Neural cell (in vitro differentiated cells): Measurements from ENCODE around the gene SLC36A1. TPM values are rescaled to one million over a fixed set of nuclear protein-coding genes. Genes with fewer than 3 reads are reported as not detected.

Experiments used
- H2AFZ ChIP-seq: fragments of 200-600, 300-800 bp; sonication (generic), shearing (Covaris generic); 2 replicates; pipeline ENCODE4 v1.6.0; 2014; ENCODE audit warnings: low read depth, mild to moderate bottlenecking, antibody characterized with exemption, low read length, moderate library complexity
- H3F3A ChIP-seq: fragments of 200-600 bp; shearing (Covaris generic); 2 replicates; pipeline ENCODE4 v1.6.1; 2016; ENCODE audit warnings: mild to moderate bottlenecking, moderate library complexity, mixed read lengths, antibody characterized with exemption, low read length; ENCODE audit not compliant: insufficient read depth, poor library complexity, severe bottlenecking
- H3K27ac ChIP-seq: fragments of 200-600, 300-800 bp; sonication (generic), shearing (Covaris generic); 2 replicates; pipeline ENCODE4 v1.5.1; 2014; ENCODE audit warnings: mild to moderate bottlenecking, low read length, moderate library complexity
- H3K27me3 ChIP-seq: fragments of 300-800, 200-600 bp; sonication (generic), shearing (Covaris generic); 2 replicates; pipeline ENCODE4 v1.6.0; 2014; ENCODE audit warnings: mild to moderate bottlenecking, low read depth, low read length, moderate library complexity; ENCODE audit not compliant: insufficient read depth
- H3K36me3 ChIP-seq: fragments of 300-800, 200-600 bp; sonication (generic), shearing (Covaris generic); 2 replicates; pipeline ENCODE4 v1.5.1; 2014; ENCODE audit warnings: mild to moderate bottlenecking, antibody characterized with exemption, low read length, moderate library complexity; ENCODE audit not compliant: insufficient read depth
- H3K4me2 ChIP-seq: fragments of 300-800, 200-600 bp; sonication (generic), shearing (Covaris generic); 2 replicates; pipeline ENCODE4 v1.6.0; 2014; ENCODE audit warnings: mild to moderate bottlenecking, low read length
- H3K4me3 ChIP-seq: fragments of 300-800, 200-600 bp; sonication (generic), shearing (Covaris generic); 2 replicates; pipeline ENCODE4 v1.5.1; 2014; ENCODE audit warnings: mild to moderate bottlenecking, low read length, moderate library complexity
- H3K79me2 ChIP-seq: fragments of 200-600 bp; shearing (Covaris generic); replicated peaks from 2 replicates; pipeline ENCODE4 v1.6.0; 2014; ENCODE audit warnings: mild to moderate bottlenecking, low read length, moderate library complexity; ENCODE audit not compliant: insufficient read depth
- H3K9ac ChIP-seq: fragments of 300-800, 200-600 bp; sonication (generic), shearing (Covaris generic); 2 replicates; pipeline ENCODE4 v1.6.1; 2016; ENCODE audit warnings: mild to moderate bottlenecking, low read length, mixed read lengths
- H3K9me2 ChIP-seq: fragments of 200-600 bp; shearing (Covaris generic); 2 replicates; pipeline ENCODE4 v1.6.1; 2016; ENCODE audit warnings: mild to moderate bottlenecking, low read length, mixed read lengths; ENCODE audit not compliant: insufficient read depth
- H3K9me3 ChIP-seq: fragments of 200-600, 300-800 bp; sonication (generic), shearing (Covaris generic); 2 replicates; pipeline ENCODE4 v1.6.1; 2016; ENCODE audit warnings: mild to moderate bottlenecking, mixed run types, low read length, moderate library complexity, mixed read lengths
- H4K20me1 ChIP-seq: fragments of 200-600 bp; shearing (Covaris generic); 2 replicates; pipeline ENCODE4 v1.6.1; 2016; ENCODE audit warnings: mild to moderate bottlenecking, mixed run types; ENCODE audit not compliant: insufficient read depth
- EP300 ChIP-seq: fragments of 450-650 bp; conservative IDR thresholded peaks from 2 replicates; pipeline ENCODE4 v1.6.1; 2014; ENCODE audit warnings: antibody characterized with exemption, mild to moderate bottlenecking, moderate library complexity; ENCODE audit not compliant: poor library complexity, severe bottlenecking
- EZH2 ChIP-seq: fragments of 200-600, 300-800 bp; shearing (Covaris generic), sonication (generic); IDR thresholded peaks from 2 replicates; pipeline ENCODE4 v1.6.1; 2014; ENCODE audit warnings: antibody characterized with exemption, low read length, borderline replicate concordance, mild to moderate bottlenecking; ENCODE audit not compliant: insufficient read depth, poor library complexity, severe bottlenecking
- MXI1 ChIP-seq: fragments of 450-650 bp; conservative IDR thresholded peaks from 2 replicates; pipeline ENCODE4 v1.6.1; 2014; ENCODE audit warnings: antibody characterized with exemption, mild to moderate bottlenecking; ENCODE audit not compliant: poor library complexity, severe bottlenecking
- POLR2AphosphoS5 ChIP-seq: IDR thresholded peaks from 2 replicates; pipeline ENCODE4 v1.6.1; 2012
- RAD21 ChIP-seq: fragments of 450-650 bp; conservative IDR thresholded peaks from 2 replicates; pipeline ENCODE4 v1.6.1; 2014; ENCODE audit warnings: antibody characterized with exemption, mild to moderate bottlenecking, moderate library complexity
- SMC3 ChIP-seq: fragments of 450-650 bp; conservative IDR thresholded peaks from 2 replicates; pipeline ENCODE4 v1.6.1; 2014; ENCODE audit warnings: antibody characterized with exemption, mild to moderate bottlenecking, moderate library complexity; ENCODE audit not compliant: poor library complexity
- TAF1 ChIP-seq: IDR thresholded peaks from 2 replicates; pipeline ENCODE4 v1.6.1; 2012; ENCODE audit warnings: low read depth
- polyA plus RNA-seq: library from polyadenylated mRNA; depleted of rRNA; stranded (reverse); fragments of >200 nt; gene quantifications from 2 replicates; pipeline ENCODE4 v1.2.3, GENCODE V29; 2014
- TF ChIP-seq, protein P1 (sequence below): IDR thresholded peaks from 2 replicates; pipeline ENCODE4 v1.6.1; 2012; ENCODE audit warnings: borderline replicate concordance
- TF ChIP-seq, protein P2 (sequence below): fragments of 450-650 bp; IDR thresholded peaks from 2 replicates; pipeline ENCODE4 v1.5.1; 2014; ENCODE audit warnings: antibody characterized with exemption, mild to moderate bottlenecking, moderate library complexity; ENCODE audit not compliant: poor library complexity, severe bottlenecking

Gene SLC36A1
- polyA plus RNA-seq, 1 donor from 2014 or later, result 5.3 TPM

DNA sequence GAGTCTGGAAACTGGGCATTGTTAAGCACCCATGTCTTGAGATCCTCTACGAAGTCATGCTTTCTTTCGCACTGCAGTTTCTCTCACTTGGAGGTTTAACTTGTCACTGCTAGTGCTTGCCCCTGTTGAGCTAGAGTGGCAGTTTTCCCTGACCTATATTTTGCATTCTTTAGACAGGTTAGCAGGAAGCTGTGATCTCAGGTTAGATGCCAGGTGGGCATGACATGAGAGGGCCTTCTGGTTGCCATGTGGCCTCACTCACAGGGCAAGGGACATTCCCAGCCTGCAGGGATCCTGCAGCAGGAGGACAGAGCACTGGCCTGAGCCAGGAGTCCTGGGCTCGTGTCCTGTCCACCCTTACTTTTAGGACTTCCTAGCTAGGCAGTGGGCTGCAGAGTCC lies 28.6 kb downstream of the SLC36A1 start:
- no peaks in the 10 kb centered on the region for H3F3A ChIP-seq
- TF ChIP-seq SMC3 (no peak), EZH2 (no peak), EP300 (no peak), POLR2AphosphoS5 (no peak), TAF1 (no peak), RAD21 (no peak), MXI1 (no peak)
- TF ChIP-seq, protein P1, sequence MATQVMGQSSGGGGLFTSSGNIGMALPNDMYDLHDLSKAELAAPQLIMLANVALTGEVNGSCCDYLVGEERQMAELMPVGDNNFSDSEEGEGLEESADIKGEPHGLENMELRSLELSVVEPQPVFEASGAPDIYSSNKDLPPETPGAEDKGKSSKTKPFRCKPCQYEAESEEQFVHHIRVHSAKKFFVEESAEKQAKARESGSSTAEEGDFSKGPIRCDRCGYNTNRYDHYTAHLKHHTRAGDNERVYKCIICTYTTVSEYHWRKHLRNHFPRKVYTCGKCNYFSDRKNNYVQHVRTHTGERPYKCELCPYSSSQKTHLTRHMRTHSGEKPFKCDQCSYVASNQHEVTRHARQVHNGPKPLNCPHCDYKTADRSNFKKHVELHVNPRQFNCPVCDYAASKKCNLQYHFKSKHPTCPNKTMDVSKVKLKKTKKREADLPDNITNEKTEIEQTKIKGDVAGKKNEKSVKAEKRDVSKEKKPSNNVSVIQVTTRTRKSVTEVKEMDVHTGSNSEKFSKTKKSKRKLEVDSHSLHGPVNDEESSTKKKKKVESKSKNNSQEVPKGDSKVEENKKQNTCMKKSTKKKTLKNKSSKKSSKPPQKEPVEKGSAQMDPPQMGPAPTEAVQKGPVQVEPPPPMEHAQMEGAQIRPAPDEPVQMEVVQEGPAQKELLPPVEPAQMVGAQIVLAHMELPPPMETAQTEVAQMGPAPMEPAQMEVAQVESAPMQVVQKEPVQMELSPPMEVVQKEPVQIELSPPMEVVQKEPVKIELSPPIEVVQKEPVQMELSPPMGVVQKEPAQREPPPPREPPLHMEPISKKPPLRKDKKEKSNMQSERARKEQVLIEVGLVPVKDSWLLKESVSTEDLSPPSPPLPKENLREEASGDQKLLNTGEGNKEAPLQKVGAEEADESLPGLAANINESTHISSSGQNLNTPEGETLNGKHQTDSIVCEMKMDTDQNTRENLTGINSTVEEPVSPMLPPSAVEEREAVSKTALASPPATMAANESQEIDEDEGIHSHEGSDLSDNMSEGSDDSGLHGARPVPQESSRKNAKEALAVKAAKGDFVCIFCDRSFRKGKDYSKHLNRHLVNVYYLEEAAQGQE, result no peak
- TF ChIP-seq, protein P2, sequence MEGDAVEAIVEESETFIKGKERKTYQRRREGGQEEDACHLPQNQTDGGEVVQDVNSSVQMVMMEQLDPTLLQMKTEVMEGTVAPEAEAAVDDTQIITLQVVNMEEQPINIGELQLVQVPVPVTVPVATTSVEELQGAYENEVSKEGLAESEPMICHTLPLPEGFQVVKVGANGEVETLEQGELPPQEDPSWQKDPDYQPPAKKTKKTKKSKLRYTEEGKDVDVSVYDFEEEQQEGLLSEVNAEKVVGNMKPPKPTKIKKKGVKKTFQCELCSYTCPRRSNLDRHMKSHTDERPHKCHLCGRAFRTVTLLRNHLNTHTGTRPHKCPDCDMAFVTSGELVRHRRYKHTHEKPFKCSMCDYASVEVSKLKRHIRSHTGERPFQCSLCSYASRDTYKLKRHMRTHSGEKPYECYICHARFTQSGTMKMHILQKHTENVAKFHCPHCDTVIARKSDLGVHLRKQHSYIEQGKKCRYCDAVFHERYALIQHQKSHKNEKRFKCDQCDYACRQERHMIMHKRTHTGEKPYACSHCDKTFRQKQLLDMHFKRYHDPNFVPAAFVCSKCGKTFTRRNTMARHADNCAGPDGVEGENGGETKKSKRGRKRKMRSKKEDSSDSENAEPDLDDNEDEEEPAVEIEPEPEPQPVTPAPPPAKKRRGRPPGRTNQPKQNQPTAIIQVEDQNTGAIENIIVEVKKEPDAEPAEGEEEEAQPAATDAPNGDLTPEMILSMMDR, result no peak
- H3K9ac ChIP-seq, result no peak overlapping the region
- no peak overlapping the region for H2AFZ ChIP-seq
- H3K4me2 ChIP-seq, result no peak overlapping the region
- no peaks in the 10 kb centered on the region for H3K9me3 ChIP-seq
- no peaks in the 10 kb centered on the region for H3K36me3 ChIP-seq
- H3K4me3 ChIP-seq, result no peak overlapping the region
- H3K27me3 ChIP-seq, result no peaks in the 10 kb centered on the region
- no peaks in the 10 kb centered on the region for H3K79me2 ChIP-seq
- H3K9me2 ChIP-seq, result no peaks in the 10 kb centered on the region
- H4K20me1 ChIP-seq, result no peaks in the 10 kb centered on the region
- no peak overlapping the region for H3K27ac ChIP-seq

GRCh38 chr5:151477101-151477500 lies 29.7 kb downstream of the SLC36A1 start:
- no peak overlapping the region for H2AFZ ChIP-seq
- H3K27ac ChIP-seq, result no peak overlapping the region
- H3K36me3 ChIP-seq, result no peaks in the 10 kb centered on the region
- no peak overlapping the region for H3K4me3 ChIP-seq
- H4K20me1 ChIP-seq, result no peaks in the 10 kb centered on the region
- no peak overlapping the region for H3K4me2 ChIP-seq
- no peaks in the 10 kb centered on the region for H3K79me2 ChIP-seq
- no peaks in the 10 kb centered on the region for H3K27me3 ChIP-seq
- no peaks in the 10 kb centered on the region for H3K9me2 ChIP-seq
- TF ChIP-seq, protein P2, result no peak
- TF ChIP-seq, protein P1, result no peak
- no peak for TF ChIP-seq POLR2AphosphoS5
- TF ChIP-seq EZH2, result no peak
- TF ChIP-seq EP300, result no peak
- TF ChIP-seq RAD21, result no peak
- TF ChIP-seq MXI1, result no peak
- TF ChIP-seq SMC3, result no peak
- no peak for TF ChIP-seq TAF1
- no peak overlapping the region for H3K9ac ChIP-seq
- H3F3A ChIP-seq, result no peaks in the 10 kb centered on the region
- H3K9me3 ChIP-seq, result no peaks in the 10 kb centered on the region
